ENCODE results near the gene PARD6B. TPM values are rescaled to one million over a fixed set of nuclear protein-coding genes. Genes with fewer than 3 reads are reported as not detected.
"Not testable (repeated sequence)": the region's sequence is repeated elsewhere in the genome, so short reads cannot be mapped to it uniquely, and the experiment has no call there.

The PARD6B gene
- total RNA-seq, 3 donors from 2014 or later, result 1.4 to 30.6 (median 13.4) TPM

DNA sequence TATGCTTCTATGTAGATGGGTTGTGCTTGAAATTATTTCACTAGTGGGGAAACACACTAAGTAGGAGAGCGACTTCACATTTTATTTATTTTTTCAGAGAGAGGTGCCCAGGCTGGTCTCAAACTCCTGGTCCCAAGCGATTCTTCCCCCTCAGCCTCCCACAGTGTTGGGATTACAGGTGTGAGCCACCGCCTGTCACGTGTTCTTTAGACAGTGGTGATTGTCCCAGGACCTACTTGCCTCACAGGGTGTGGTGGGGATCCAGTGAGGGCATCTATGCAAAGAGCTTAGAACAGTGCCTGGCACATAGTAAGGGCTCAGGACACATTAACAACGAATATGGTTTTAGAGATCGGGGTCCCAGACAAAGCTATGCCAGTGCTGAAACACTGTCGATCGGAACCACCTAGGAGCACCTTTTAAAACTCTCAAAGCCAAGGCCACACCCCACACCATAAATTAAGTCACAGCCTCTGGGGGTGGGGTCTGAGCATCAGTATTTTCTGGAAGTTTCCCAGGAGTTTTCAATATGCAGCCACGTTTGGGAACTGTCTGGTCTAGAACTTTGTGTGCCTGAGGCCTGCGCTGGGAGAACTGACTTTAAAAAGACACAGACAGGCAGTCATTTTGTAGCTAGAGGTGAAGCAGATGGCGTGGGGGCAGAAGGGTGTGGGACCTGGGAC, 58.7 kb downstream of the PARD6B start:
- Histone ChIP-seq H3K27me3 (no peaks in the 10 kb centered on the region), H3K27ac (peak overlapping the region; percentile 89 to 92), H3K9me3 (no peaks in the 10 kb centered on the region), H3K4me3 (no peak overlapping the region), H3K36me3 (no peaks in the 10 kb centered on the region), H3K4me1 (peaks cover 0 to 7% of the 10 kb centered on the region in 2 donors)
- TF ChIP-seq POLR2A (IDR thresholded peaks at IDR 0.05), result no peak
- TF ChIP-seq, protein P1, sequence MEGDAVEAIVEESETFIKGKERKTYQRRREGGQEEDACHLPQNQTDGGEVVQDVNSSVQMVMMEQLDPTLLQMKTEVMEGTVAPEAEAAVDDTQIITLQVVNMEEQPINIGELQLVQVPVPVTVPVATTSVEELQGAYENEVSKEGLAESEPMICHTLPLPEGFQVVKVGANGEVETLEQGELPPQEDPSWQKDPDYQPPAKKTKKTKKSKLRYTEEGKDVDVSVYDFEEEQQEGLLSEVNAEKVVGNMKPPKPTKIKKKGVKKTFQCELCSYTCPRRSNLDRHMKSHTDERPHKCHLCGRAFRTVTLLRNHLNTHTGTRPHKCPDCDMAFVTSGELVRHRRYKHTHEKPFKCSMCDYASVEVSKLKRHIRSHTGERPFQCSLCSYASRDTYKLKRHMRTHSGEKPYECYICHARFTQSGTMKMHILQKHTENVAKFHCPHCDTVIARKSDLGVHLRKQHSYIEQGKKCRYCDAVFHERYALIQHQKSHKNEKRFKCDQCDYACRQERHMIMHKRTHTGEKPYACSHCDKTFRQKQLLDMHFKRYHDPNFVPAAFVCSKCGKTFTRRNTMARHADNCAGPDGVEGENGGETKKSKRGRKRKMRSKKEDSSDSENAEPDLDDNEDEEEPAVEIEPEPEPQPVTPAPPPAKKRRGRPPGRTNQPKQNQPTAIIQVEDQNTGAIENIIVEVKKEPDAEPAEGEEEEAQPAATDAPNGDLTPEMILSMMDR (IDR thresholded peaks at IDR 0.05), result no peak
- no peak for TF ChIP-seq POLR2AphosphoS5 (IDR thresholded peaks at IDR 0.05)
- DNase-seq (ENCODE audit: low spot score in 2 of 2), result no peak
- intact Hi-C loops (cut with DNase I; ENCODE audit: low total_unique reads), result loop anchor here (10.0 kb wide), 1 partner anchor 145 kb away; the partner anchor contains the start of gene ADNP

DNA sequence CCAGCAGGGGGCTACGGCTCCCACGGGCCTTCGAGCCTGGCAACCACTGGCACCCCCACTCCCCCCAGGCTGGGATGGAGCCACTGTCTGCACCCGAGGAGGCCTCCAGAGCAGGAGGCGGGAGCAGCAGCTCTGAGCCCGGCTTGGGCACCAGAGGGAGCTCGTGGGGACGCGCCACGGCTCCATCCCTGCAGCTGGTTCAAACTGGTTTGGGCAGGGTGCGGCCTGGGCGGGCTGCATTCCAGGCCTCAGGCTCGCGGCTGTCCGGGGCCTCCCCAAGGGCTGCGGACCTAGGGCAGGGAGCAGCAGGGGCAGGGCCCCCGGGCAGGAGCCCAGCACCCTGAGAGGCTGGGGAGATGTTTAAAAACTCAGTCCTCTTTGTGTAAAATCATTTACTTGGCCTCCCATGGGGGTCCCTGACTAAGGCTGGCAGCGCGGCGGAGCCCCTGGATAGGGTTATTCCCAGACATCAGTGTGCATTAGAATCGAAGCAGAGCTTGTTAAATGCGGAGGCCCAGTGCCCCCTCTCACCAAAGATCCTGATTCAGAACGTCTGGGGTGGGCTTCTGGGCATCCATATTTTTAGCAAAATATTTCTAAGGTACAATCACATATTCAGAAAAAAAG, 59.4 kb downstream of the PARD6B start:
- H3K27me3 ChIP-seq, result no peaks in the 10 kb centered on the region
- TF ChIP-seq POLR2AphosphoS5 (IDR thresholded peaks at IDR 0.05), result peak; percentile 61 to 72 (median 71)
- TF ChIP-seq, protein P1 (IDR thresholded peaks at IDR 0.05), result peak; percentile 69 to 85 (median 69)
- no peak for TF ChIP-seq POLR2A (IDR thresholded peaks at IDR 0.05)
- peak overlapping the region; percentile 8 to 58 (median 26) for H3K4me3 ChIP-seq
- no peaks in the 10 kb centered on the region for H3K36me3 ChIP-seq
- H3K27ac ChIP-seq, result peak overlapping the region; percentile 89 to 92
- H3K4me1 ChIP-seq, result peaks cover 0 to 7% of the 10 kb centered on the region in 2 donors
- intact Hi-C loops (cut with DNase I; ENCODE audit: low total_unique reads), result loop anchor here (10.0 kb wide), 1 partner anchor 144 kb away; the partner anchor contains the start of gene ADNP
- DNase-seq (ENCODE audit: low spot score in 2 of 2), result peak; percentile 82 to 93
- H3K9me3 ChIP-seq, result no peaks in the 10 kb centered on the region

DNA sequence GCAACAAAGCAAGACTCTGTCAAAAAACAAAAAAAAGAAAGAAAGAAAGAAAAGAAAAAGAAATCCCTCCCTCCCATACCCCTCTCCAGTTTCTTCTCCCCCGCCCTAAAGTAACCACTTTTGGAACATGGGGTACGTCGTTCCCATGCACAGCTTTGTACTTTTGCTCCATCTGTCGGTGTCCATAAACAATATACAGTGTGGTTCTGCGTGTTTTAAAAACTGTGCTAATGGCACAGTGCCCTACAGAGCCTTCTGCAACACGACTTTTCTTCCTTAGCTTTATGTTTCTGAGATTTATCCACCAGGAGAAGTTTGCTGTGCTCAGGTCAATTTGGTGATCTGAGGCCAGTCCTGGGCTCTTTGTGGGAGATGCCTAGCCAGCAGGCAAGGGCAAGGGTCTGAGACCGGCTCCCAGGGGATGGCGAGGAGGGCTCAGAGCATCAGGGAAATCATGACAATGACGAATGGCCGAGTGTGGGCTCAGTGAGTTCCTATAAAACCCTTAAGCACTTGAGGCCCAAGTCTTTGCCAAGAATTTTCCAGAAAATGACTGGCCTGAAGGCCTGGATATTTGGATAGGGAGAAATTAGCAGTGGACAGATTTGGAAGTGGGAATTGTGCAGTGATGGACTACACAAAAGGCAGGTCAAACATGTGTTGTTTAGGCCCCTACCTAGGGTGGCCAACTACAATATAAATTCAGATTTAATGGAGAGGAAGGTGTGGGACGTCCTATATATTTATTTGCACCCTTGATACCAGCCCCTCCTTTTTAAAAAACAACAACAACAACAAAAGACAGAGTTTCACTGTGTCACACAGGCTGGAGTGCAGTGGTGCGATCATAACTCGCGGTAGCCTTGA, 61.6 kb downstream of the PARD6B start:
- H3K36me3 ChIP-seq, result no peaks in the 10 kb centered on the region
- no peak for DNase-seq (ENCODE audit: low spot score in 2 of 2)
- H3K27me3 ChIP-seq, result no peaks in the 10 kb centered on the region
- H3K4me1 ChIP-seq, result peaks cover 0 to 7% of the 10 kb centered on the region in 2 donors
- no peaks in the 10 kb centered on the region for H3K9me3 ChIP-seq
- H3K4me3 ChIP-seq, result no peak overlapping the region
- intact Hi-C loops (cut with DNase I; ENCODE audit: low total_unique reads), result loop anchor here (10.0 kb wide), 1 partner anchor 142 kb away; the partner anchor contains the start of gene ADNP
- H3K27ac ChIP-seq, result no peak overlapping the region
- TF ChIP-seq POLR2A (IDR thresholded peaks at IDR 0.05) (no peak), POLR2AphosphoS5 (IDR thresholded peaks at IDR 0.05) (no peak)
- TF ChIP-seq, protein P1 (IDR thresholded peaks at IDR 0.05), result no peak

DNA sequence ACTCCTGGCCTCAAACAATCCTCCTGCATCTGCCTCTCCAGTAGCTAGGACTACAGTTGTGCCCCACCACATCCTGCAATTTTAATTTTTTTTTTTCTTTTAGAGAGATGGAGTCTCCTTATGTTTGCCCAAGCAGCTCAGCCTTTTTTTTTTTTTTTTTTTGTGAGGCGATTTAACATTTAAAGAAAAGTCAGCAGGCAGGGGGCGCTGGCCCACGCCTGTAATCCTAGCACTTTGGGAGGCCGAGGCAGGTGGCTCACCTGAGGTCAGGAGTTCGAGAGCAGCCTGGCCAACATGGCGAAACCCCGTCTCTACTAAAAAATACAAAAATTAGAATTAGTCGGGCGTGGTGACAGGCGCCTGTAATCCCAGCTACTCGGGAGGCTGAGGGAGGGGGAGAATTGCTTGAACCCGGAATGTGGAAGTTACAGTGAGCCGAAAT, 62.2 kb downstream of the PARD6B start:
- not testable (repeated sequence) for H3K4me3 ChIP-seq; H3K36me3 ChIP-seq; H3K27me3 ChIP-seq; H3K27ac ChIP-seq; H3K4me1 ChIP-seq; H3K9me3 ChIP-seq; DNase-seq (ENCODE audit: low spot score in 2 of 2)
- TF ChIP-seq, protein P1 (IDR thresholded peaks at IDR 0.05), result peak in 2 of 3 donors; percentile 8 to 26
- intact Hi-C loops (cut with DNase I; ENCODE audit: low total_unique reads), result loop anchor here (10.0 kb wide), 1 partner anchor 141 kb away; the partner anchor contains the start of gene ADNP

Data from breast epithelium (tissue), 4 donors.